Naive thymus-derived CD8-positive, alpha-beta T cell (primary cell): ENCODE results near the gene BHLHE41. TPM values are rescaled to one million over a fixed set of nuclear protein-coding genes. Genes with fewer than 3 reads are reported as not detected.

Source experiments
- ATAC-seq, 2 donors: fragments of 150-1000 bp; cut with Tn5 transposase in 1 of 2; sonication (Bioruptor Pico), chemical (Tn5 transposase) in 1 of 2; 1 replicate in 1 of 2; 2 replicates in 1 of 2; pipeline ENCODE4 v1.10.0; 2021; ENCODE audit warnings: mild to moderate bottlenecking in 2 of 2, moderate library complexity in 2 of 2
- POLR2A ChIA-PET: fragments of 350-600 bp; sonication (Branson Sonifier 250); formaldehyde crosslinking; loops from one replicate; lab custom pipeline; 2021; ENCODE audit warnings: antibody characterized with exemption; lab: Charles Lee
- DNase-seq, 10 donors: peaks; one replicate each; pipeline versions ENCODE4 v3.0.0 to v3.0.0-alpha.2; 2020 to 2022
- H3K27ac Mint-ChIP-seq, 10 donors: one replicate each; pipeline ENCODE4 v1.8.0; 2020 to 2022; ENCODE audit warnings: mild to moderate bottlenecking in 10 of 10, mixed read lengths in 10 of 10, moderate library complexity in 4 of 10, inconsistent platforms in 1 of 10
- H3K27me3 Mint-ChIP-seq, 5 donors: one replicate each; pipeline ENCODE4 v1.8.0; 2021 to 2022; ENCODE audit warnings: mixed read lengths in 5 of 5
- H3K36me3 Mint-ChIP-seq, 3 donors: one replicate each; pipeline ENCODE4 v1.8.0; 2020 to 2022; ENCODE audit warnings: mixed read lengths in 3 of 3, mild to moderate bottlenecking in 2 of 3, inconsistent platforms in 1 of 3
- H3K4me1 Mint-ChIP-seq, 4 donors: one replicate each; pipeline ENCODE4 v1.8.0; 2021 to 2022; ENCODE audit warnings: mixed read lengths in 4 of 4
- H3K4me3 Mint-ChIP-seq, 10 donors: one replicate each; pipeline ENCODE4 v1.8.0; 2020 to 2022; ENCODE audit warnings: mild to moderate bottlenecking in 10 of 10, mixed read lengths in 10 of 10, moderate library complexity in 6 of 10, inconsistent platforms in 1 of 10
- H3K9me3 Mint-ChIP-seq, 9 donors: one replicate each; pipeline ENCODE4 v1.8.0; 2020 to 2022; ENCODE audit warnings: mixed read lengths in 9 of 9, mild to moderate bottlenecking in 3 of 9, inconsistent platforms in 1 of 9, moderate library complexity in 1 of 9
- polyA plus RNA-seq, 3 donors: library from polyadenylated mRNA; unstranded; fragments of 300-500 nt; fragmentation: Illumina TruSeq; gene quantifications; one replicate each; pipeline ENCODE4 v1.2.3, GENCODE V29; 2021
- total RNA-seq, 8 experiments: library from RNA in 2 of 8; stranded (reverse) in 2 of 8; gene quantifications; one replicate each; pipeline ENCODE4 v1.2.3 and lab custom pipeline; 2021 to 2026

The BHLHE41 gene
- total and polyA plus RNA-seq, 5 experiments from 2014 or later: 0.08 to 0.44 (median 0.41) TPM; not detected in 2

GRCh38 chr12:26080911-26081310, 43.9 kb downstream of the BHLHE41 start:
- H3K4me3 Mint-ChIP-seq: no peak overlapping the region
- H3K4me1 Mint-ChIP-seq: no peaks in the 10 kb centered on the region
- no peak for ATAC-seq
- POLR2A ChIA-PET: interaction anchor here (0.6 kb wide), 1 partner anchor 216 kb away, joined by 3 read pairs; no protein-coding TSS in a partner anchor
- DNase-seq: no peak
- H3K27me3 Mint-ChIP-seq: peaks cover 0 to 4% (median 0%) of the 10 kb centered on the region in 5 donors
- no peaks in the 10 kb centered on the region for H3K36me3 Mint-ChIP-seq
- H3K27ac Mint-ChIP-seq: no peak overlapping the region
- peaks cover 0 to 23% (median 10%) of the 10 kb centered on the region in 9 donors for H3K9me3 Mint-ChIP-seq

- ATAC-seq (no peak), DNase-seq (no peak)
- peaks cover 0 to 4% (median 0%) of the 10 kb centered on the region in 5 donors for H3K27me3 Mint-ChIP-seq
- H3K4me1 Mint-ChIP-seq: no peaks in the 10 kb centered on the region
- POLR2A ChIA-PET: no interaction called here
- peaks cover 0 to 14% (median 6%) of the 10 kb centered on the region in 9 donors for H3K9me3 Mint-ChIP-seq
- H3K27ac Mint-ChIP-seq: no peak overlapping the region
- no peak overlapping the region for H3K4me3 Mint-ChIP-seq
- H3K36me3 Mint-ChIP-seq: no peaks in the 10 kb centered on the region
These were observed 46.7 kb downstream of the BHLHE41 start for GRCh38 chr12:26077915-26078702.

Other genes starting within 250 kb of the BHLHE41 start
- gene RASSF8, start 166.4 kb downstream of the BHLHE41 start, total RNA-seq: not detected
- not detected for gene RASSF8, start 166.4 kb downstream of the BHLHE41 start, polyA plus RNA-seq
- gene SSPN, start 70.5 kb upstream of the BHLHE41 start, total RNA-seq: under 1 TPM in 1 of 2 experiments, not detected in 1; 0.27 TPM
- gene SSPN, start 70.5 kb upstream of the BHLHE41 start, polyA plus RNA-seq: not detected